ENCODE measurements around the gene SFXN3. TPM values are rescaled to one million over a fixed set of nuclear protein-coding genes. Genes with fewer than 3 reads are reported as not detected.
A peak's percentile ranks its signal among the peaks of the same experiment; 100 is the strongest.

SFXN3 gene
- total and polyA plus RNA-seq, 2 of the 13 experiments (the other 11 are each of a cell fraction or from before 2014, with no cell fraction given), result 16.8 to 71.5 TPM

DNA sequence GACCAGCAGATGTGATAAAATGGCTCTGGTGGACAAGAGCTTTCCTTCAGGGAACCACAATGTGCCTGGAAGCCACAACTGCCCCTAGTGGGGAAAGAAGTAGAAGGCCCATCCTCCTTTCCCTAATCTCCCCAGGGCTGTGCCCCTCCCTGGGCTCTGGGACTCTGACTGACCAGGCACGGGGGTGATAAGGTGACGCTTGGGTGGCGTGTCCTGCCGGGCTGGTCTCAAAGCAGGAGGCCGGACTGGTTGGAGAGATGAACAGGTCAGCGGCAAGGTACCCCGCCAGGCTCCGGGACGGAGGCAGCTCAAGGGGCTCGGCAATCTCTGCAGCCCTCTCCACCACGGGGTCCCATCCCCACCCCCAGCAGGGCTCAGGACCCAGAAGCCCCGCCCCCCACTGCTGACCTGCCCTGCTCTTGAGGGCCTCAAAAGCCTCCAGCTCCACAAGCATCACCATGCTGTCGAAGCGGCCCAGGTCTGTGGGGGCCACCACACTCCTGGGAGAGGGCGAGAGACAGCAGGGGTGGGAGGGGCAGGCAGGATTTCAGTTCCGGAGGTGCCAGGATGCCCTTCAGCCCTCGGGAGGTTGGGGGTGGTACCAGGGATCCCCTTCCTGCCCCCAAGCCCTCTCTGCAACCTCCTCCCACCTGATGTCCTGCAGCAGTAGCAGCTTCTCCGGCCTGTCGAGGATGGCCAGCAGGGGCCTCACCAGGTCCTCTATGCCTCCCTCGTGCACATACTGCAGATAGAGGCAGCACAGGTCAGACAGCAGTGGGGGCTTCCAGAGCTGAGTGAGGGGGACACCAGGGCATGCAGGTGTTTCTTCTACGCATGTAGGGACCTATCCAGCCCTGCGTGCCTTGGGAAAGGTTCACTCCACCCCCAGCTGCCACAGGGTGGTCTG, 19.3 kb upstream of the SFXN3 start (continued):
- TF ChIP-seq, protein P1, sequence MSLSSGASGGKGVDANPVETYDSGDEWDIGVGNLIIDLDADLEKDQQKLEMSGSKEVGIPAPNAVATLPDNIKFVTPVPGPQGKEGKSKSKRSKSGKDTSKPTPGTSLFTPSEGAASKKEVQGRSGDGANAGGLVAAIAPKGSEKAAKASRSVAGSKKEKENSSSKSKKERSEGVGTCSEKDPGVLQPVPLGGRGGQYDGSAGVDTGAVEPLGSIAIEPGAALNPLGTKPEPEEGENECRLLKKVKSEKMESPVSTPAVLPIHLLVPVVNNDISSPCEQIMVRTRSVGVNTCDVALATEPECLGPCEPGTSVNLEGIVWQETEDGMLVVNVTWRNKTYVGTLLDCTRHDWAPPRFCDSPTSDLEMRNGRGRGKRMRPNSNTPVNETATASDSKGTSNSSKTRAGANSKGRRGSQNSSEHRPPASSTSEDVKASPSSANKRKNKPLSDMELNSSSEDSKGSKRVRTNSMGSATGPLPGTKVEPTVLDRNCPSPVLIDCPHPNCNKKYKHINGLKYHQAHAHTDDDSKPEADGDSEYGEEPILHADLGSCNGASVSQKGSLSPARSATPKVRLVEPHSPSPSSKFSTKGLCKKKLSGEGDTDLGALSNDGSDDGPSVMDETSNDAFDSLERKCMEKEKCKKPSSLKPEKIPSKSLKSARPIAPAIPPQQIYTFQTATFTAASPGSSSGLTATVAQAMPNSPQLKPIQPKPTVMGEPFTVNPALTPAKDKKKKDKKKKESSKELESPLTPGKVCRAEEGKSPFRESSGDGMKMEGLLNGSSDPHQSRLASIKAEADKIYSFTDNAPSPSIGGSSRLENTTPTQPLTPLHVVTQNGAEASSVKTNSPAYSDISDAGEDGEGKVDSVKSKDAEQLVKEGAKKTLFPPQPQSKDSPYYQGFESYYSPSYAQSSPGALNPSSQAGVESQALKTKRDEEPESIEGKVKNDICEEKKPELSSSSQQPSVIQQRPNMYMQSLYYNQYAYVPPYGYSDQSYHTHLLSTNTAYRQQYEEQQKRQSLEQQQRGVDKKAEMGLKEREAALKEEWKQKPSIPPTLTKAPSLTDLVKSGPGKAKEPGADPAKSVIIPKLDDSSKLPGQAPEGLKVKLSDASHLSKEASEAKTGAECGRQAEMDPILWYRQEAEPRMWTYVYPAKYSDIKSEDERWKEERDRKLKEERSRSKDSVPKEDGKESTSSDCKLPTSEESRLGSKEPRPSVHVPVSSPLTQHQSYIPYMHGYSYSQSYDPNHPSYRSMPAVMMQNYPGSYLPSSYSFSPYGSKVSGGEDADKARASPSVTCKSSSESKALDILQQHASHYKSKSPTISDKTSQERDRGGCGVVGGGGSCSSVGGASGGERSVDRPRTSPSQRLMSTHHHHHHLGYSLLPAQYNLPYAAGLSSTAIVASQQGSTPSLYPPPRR (CRISPR knock-in tag; IDR thresholded peaks at IDR 0.05; ENCODE audit: borderline replicate concordance), result no peak
- TF ChIP-seq ZNF556 (CRISPR knock-in tag; IDR thresholded peaks at IDR 0.05; ENCODE audit: borderline replicate concordance), result no peak
- peak; percentile 66 for TF ChIP-seq ZFX (CRISPR knock-in tag; IDR thresholded peaks at IDR 0.05; ENCODE audit: low read depth)
- no peak for TF ChIP-seq ZNF24 (IDR thresholded peaks at IDR 0.05)
- TF ChIP-seq GABPB1 (CRISPR knock-in tag; IDR thresholded peaks at IDR 0.05), result peak; percentile 35; the same call in 1 of the 2 replicates
- TF ChIP-seq KLF9 (CRISPR knock-in tag; IDR thresholded peaks at IDR 0.05; ENCODE audit: low read depth), result no peak
- no peak for TF ChIP-seq SMAD1 (CRISPR knock-in tag; IDR thresholded peaks at IDR 0.05; ENCODE audit: borderline replicate concordance, low read depth)
- TF ChIP-seq RXRB (CRISPR knock-in tag; IDR thresholded peaks at IDR 0.05; ENCODE audit: borderline replicate concordance), result 0 out of 2 replicates have a peak, but pooled peaks have one; percentile 11
- no peak for TF ChIP-seq POGZ (CRISPR knock-in tag; IDR thresholded peaks at IDR 0.05)
- TF ChIP-seq, protein P2, sequence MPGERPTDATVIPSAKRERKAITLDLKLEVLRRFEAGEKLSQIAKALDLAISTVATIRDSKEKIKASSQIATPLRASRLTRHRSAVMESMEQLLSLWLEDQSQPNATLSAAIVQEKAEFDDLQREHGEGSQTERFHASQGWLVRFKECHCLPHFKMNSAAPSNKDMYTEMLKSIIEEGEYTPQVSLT (CRISPR knock-in tag; IDR thresholded peaks at IDR 0.05; ENCODE audit: borderline replicate concordance, low read depth), result no peak
- TF ChIP-seq ZNF34 (CRISPR knock-in tag; IDR thresholded peaks at IDR 0.05; ENCODE audit: borderline replicate concordance), result no peak
- 0 out of 2 replicates have a peak, but pooled peaks have one; percentile 6 for TF ChIP-seq ZNF614 (CRISPR knock-in tag; IDR thresholded peaks at IDR 0.05; ENCODE audit: borderline replicate concordance)
- TF ChIP-seq POLR2G (IDR thresholded peaks at IDR 0.05; ENCODE audit: low read depth, low read length), result no peak
- TF ChIP-seq HDAC1 (CRISPR knock-in tag; IDR thresholded peaks at IDR 0.05), result peak; percentile 49; the same call in 1 of the 2 replicates
- no peak for TF ChIP-seq ADNP (CRISPR knock-in tag; IDR thresholded peaks at IDR 0.05)
- TF ChIP-seq, protein P3, sequence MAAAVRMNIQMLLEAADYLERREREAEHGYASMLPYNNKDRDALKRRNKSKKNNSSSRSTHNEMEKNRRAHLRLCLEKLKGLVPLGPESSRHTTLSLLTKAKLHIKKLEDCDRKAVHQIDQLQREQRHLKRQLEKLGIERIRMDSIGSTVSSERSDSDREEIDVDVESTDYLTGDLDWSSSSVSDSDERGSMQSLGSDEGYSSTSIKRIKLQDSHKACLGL (CRISPR knock-in tag; IDR thresholded peaks at IDR 0.05), result no peak
- TF ChIP-seq ZBTB1 (CRISPR knock-in tag; IDR thresholded peaks at IDR 0.05; ENCODE audit: borderline replicate concordance), result no peak
- TF ChIP-seq, protein P4, sequence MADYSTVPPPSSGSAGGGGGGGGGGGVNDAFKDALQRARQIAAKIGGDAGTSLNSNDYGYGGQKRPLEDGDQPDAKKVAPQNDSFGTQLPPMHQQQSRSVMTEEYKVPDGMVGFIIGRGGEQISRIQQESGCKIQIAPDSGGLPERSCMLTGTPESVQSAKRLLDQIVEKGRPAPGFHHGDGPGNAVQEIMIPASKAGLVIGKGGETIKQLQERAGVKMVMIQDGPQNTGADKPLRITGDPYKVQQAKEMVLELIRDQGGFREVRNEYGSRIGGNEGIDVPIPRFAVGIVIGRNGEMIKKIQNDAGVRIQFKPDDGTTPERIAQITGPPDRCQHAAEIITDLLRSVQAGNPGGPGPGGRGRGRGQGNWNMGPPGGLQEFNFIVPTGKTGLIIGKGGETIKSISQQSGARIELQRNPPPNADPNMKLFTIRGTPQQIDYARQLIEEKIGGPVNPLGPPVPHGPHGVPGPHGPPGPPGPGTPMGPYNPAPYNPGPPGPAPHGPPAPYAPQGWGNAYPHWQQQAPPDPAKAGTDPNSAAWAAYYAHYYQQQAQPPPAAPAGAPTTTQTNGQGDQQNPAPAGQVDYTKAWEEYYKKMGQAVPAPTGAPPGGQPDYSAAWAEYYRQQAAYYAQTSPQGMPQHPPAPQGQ (CRISPR knock-in tag; IDR thresholded peaks at IDR 0.05; ENCODE audit: borderline replicate concordance), result no peak
- no peak for TF ChIP-seq KLF6 (CRISPR knock-in tag; IDR thresholded peaks at IDR 0.05)
- TF ChIP-seq ZNF879 (CRISPR knock-in tag; IDR thresholded peaks at IDR 0.05), result no peak
- TF ChIP-seq NFYB (CRISPR knock-in tag; IDR thresholded peaks at IDR 0.05), result no peak
- 0 out of 2 replicates have a peak, but pooled peaks have one; percentile 33 for TF ChIP-seq PRMT3 (CRISPR knock-in tag; IDR thresholded peaks at IDR 0.05; ENCODE audit: borderline replicate concordance, low read depth)
